ENCODE data around the gene PRSS3.
"Not testable (repeated sequence)": the region's sequence is repeated elsewhere in the genome, so short reads cannot be mapped to it uniquely, and the experiment has no call there.

PRSS3 gene

DNA sequence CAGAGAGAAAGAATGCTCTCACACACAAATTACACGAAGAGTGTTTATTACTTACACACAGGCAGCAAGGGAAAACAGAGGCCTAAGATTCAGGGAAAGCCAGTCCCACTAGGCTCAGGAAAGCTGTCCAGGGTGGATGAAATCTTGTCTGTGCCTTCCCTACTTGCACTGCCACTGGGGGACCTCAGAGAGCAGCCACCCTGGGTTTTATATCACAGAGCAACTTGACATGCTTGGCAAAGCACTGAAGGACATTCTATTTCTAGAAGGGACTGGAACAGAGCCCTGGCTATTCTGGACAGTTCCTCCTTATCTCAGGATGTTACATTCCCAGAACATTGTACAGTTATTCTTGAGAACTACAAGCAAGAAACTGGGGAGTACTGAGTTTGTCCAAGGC lies 7.5 kb upstream of the PRSS3 start:
- DNase-seq, result no peak

GRCh38 chr9:33789429-33789828 lies 5.9 kb upstream of the PRSS3 start:
- not testable (repeated sequence) for DNase-seq

GRCh38 chr9:33791117-33791516 lies 4.2 kb upstream of the PRSS3 start:
- no peak for DNase-seq

DNA sequence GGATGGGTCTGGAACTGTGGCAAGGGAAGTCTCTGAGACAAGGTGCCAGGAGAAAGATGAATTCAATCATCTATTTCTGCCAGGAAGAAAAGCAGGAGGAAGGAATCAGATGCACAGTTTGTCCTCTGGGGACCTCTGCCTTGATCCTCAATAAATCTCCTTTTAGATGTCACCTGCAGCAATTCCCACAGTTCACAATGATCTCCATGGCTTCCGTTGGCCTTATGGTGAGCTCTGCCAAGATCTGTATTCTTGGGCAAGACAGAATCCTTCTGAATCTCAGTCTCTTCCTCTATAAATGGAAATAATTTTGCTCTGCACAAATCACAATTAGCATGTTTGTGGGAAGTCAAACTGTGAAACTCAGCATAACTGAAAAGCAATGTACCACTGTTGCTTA lies 1.9 kb upstream of the PRSS3 start:
- not testable (repeated sequence) for DNase-seq

GRCh38 chr9:33794560-33794959 lies 801 bp upstream of the PRSS3 start:
- DNase-seq, result no peak

- no peak for DNase-seq
These were observed 458 bp downstream of the PRSS3 start for GRCh38 chr9:33795819-33796218.

DNA sequence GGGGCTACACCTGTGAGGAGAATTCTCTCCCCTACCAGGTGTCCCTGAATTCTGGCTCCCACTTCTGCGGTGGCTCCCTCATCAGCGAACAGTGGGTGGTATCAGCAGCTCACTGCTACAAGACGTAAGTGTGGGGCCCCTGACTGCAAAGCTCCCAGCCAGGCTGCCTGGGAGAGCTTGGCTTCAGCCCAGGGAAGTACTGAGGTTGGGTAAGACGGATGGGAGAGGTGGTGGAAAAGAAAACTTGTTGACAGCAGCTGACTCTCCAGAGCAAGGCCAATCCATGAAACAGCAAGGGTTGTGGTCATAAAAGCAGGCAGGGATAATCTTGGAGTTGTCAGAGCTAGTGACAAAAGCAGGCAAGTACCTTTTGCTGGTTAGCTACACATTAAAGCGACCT lies 1.3 kb downstream of the PRSS3 start:
- DNase-seq, result not testable (repeated sequence)

- no peak for DNase-seq
These were observed 2.5 kb downstream of the PRSS3 start for GRCh38 chr9:33797837-33798236.

DNA sequence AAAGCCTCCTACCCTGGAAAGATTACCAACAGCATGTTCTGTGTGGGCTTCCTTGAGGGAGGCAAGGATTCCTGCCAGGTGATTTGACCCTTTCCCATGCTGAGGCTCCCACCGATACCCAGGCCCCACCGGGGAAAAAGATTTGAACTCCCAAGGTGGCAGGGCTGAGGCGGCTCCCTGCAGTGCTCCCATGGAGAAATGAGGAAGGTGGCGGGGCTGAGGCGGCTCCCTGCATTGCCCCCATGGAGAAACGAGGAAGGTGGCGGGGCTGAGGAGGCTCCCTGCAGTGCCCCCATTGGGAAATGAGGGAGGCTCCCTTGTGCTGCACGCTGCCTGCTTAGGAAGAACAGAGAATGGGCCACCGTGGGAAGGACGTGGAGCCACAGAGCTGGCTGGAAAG lies 3.2 kb downstream of the PRSS3 start:
- DNase-seq, result no peak

GRCh38 chr9:33799928-33800704 lies 4.8 kb downstream of the PRSS3 start:
- DNase-seq, result no peak

- DNase-seq, result no peak
These were observed 5.5 kb downstream of the PRSS3 start for GRCh38 chr9:33800886-33801285.

GRCh38 chr9:33801943-33802500 lies 6.7 kb downstream of the PRSS3 start:
- not testable (repeated sequence) for DNase-seq

- DNase-seq, result not testable (repeated sequence)
These were observed 8.8 kb downstream of the PRSS3 start for GRCh38 chr9:33804196-33804595.

DNA sequence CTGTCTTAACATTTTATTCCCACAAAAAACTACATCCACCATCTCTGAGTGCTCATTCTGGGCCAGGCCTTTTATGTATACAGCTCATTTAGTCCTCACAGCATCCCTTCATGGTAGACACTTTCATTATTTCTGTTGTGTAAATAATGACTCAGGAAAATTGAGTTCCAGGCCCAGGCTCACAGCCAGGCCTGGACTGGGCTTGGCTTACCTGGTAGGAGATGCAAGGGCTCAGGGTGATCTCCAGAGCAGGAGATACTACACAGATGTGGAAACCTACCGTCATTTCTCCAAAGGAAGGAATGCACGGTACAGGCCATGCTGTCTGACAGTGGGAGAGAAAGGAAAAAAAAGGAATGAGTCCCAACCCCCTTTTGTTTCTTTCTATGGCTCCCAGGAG lies 11.8 kb downstream of the PRSS3 start:
- DNase-seq, result not testable (repeated sequence)

GRCh38 chr9:33808979-33809322 lies 13.6 kb downstream of the PRSS3 start:
- DNase-seq, result not testable (repeated sequence)

DNA sequence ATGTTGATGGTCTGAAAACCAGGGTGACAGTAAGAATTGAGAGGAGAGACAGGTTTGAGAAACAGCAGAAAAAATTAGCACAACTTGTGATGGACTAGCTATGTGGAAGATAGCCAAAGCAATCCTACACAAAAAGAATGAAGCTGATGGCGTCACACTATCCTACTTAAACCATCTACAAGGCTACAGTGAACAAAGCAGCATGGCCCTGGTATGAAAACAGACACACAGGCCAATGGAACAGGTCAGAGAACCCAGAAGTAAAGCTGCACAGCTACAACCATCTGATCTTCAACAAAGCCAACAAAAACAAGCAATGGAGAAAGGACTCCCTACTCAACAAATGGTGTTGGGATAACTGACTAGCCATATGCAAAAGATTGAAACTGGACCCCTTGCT lies 14.1 kb downstream of the PRSS3 start:
- no peak for DNase-seq

DNA sequence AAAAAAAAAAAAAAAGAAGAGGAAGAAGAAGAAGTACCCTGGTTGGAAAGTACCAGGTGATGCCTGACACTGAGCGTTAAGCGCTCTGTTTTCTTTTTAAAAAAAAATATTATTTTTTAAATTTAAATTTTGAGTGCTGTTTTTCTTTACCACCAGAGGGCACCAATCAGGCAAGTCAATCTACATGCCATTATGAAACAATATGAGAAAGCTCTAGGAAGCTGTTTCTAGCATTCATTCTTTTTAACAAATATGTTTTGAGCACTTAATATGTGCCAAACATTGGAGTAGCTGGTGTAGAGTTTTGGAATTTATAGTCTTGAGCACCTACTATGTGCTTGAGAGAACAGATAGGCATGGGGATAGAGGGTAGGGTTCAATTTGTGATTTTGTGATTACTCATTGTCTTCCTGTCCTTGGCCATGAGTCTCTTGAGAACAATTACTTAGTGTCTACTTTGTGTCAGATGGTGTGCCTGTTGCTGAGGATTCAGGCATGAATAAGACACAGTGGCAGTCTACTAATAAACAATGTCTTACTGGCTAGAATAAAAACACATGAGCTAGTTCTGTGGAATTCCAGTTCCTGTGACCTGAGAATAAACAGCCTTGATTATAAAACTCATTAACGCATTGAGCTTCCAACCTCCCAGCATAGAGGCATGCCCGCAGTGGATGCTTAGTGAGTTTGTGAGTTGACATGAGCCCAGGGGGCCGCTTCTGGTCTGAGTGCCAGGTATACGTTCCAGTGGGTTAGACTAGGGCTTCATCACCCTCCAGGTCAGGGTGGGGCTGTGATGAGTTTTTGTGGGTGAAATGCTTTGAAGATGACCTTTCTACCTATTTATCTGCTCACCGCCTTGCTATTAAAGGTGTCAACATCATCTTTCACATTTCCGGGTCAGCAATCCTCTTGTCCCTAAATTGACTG lies 18.6 kb downstream of the PRSS3 start:
- no peak for DNase-seq

- DNase-seq, result no peak
These were observed 20.4 kb downstream of the PRSS3 start for GRCh38 chr9:33815781-33816180.

- peak; percentile 93 for DNase-seq
These were observed 21.2 kb downstream of the PRSS3 start, which contains the start of gene UBE2R2 for GRCh38 chr9:33816327-33817252. UBE2R2 (plus strand) TSS chr9:33817160; CDS start chr9:33817758, 598 bp downstream.

DNA sequence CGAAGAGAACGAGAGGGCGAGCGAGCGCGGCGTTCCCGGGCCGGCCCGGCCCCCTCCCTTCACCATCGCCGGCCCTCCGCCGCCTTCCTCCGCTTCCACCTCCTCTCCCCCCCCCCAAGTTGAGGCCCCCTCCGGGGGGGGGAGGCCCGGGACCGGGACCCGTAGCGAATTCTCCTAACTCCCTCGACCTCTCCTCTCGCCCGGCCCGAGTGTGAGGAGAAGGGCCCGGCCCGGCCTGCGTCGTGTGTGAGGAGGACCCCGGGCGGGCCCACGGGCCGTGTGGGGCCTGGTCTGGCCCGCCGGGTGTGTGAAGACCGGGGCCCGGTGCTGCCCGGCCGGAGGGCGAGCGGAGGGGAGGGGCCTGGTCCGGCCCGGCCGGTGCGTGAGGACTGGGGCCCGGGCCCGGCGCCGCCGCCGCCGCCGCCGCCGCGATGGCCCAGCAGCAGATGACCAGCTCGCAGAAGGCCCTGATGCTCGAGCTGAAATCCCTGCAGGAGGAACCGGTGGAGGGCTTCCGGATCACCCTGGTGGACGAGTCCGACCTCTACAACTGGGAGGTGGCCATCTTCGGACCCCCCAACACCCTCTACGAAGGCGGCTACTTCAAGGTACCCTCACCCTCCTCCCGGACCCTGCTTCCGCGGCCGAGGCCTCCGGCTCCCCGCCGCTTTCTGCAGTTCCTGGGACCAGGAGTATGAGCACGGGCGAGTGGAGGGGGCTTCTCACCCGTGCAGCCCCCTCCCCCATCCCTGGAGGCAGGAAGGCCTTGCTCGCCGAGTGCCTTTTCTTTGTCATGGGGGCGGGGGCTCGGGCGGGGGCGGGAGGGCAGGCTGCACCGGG lies 22.2 kb downstream of the PRSS3 start:
- peak; percentile 69 for DNase-seq

- DNase-seq, result no peak
These were observed 22.9 kb downstream of the PRSS3 start for GRCh38 chr9:33818167-33818846.
